SJSA1 (cell line): Measurements from ENCODE around the gene DHX36. TPM values are rescaled to one million over a fixed set of nuclear protein-coding genes. Genes with fewer than 3 reads are reported as not detected.
A peak's percentile ranks its signal among the peaks of the same experiment; 100 is the strongest.

Source experiments
- DNase-seq, 2 experiments: peaks; one replicate each; pipeline ENCODE4 v3.0.0-alpha.2; 2015 to 2020; ENCODE audit warnings: low spot score in 2 of 2, low read depth in 1 of 2
- H3K27ac ChIP-seq: fragments of 250-450 bp; sonication (Bioruptor Pico); 2 replicates; pipeline ENCODE4 v1.5.1; 2020; ENCODE audit warnings: mild to moderate bottlenecking, moderate library complexity
- H3K27me3 ChIP-seq: fragments of 250-450 bp; sonication (Bioruptor Pico); replicated peaks from 2 replicates; pipeline ENCODE4 v1.5.1; 2020; ENCODE audit warnings: mild to moderate bottlenecking, moderate library complexity
- H3K36me3 ChIP-seq: fragments of 250-450 bp; sonication (Bioruptor Pico); 2 replicates; pipeline ENCODE4 v1.5.1; 2020; ENCODE audit warnings: mild to moderate bottlenecking
- H3K4me1 ChIP-seq: fragments of 250-450 bp; sonication (Bioruptor Pico); replicated peaks from 2 replicates; pipeline ENCODE4 v1.6.1; 2021; ENCODE audit warnings: mild to moderate bottlenecking
- H3K4me3 ChIP-seq: fragments of 250-450 bp; sonication (Bioruptor Pico); 2 replicates; pipeline ENCODE4 v1.5.1; 2020; ENCODE audit warnings: mild to moderate bottlenecking
- H3K9me3 ChIP-seq: fragments of 250-450 bp; sonication (Bioruptor Pico); replicated peaks from 2 replicates; pipeline ENCODE4 v1.5.1; 2020; ENCODE audit warnings: mild to moderate bottlenecking
- total RNA-seq: library from RNA; depleted of rRNA; stranded (reverse); fragments of >200 nt; shearing (Covaris generic); gene quantifications from 2 replicates; pipeline ENCODE4 v1.2.3, GENCODE V29; 2014; rRNA removed

DHX36 gene
- 23.4 and 44.3 TPM in 2 replicates for total RNA-seq

GRCh38 chr3:154323891-154324738 lies at the start of gene DHX36:
Gene DHX36, minus strand, starts transcription at chr3:154324487. Its CDS starts 71 bp downstream, at chr3:154324416.
- peaks cover 15% of the 10 kb centered on the region for H3K36me3 ChIP-seq
- H3K27me3 ChIP-seq: no peaks in the 10 kb centered on the region
- H3K4me3 ChIP-seq: peak within 1 kb of the TSS; percentile 58
- peak; percentile 83 to 90 for DNase-seq
- peaks cover 17% of the 10 kb centered on the region for H3K4me1 ChIP-seq
- 0 out of 2 replicates have a peak, but pooled peaks cover 3% of the 10 kb centered on the region for H3K9me3 ChIP-seq
- H3K27ac ChIP-seq: peak within 1 kb of the TSS; percentile 87

GRCh38 chr3:154367221-154367620 lies 42.9 kb upstream of the DHX36 start:
- Histone ChIP-seq H3K36me3 (no peaks in the 10 kb centered on the region), H3K4me3 (no peak overlapping the region), H3K27me3 (no peaks in the 10 kb centered on the region), H3K9me3 (no peaks in the 10 kb centered on the region), H3K27ac (no peak overlapping the region), H3K4me1 (no peaks in the 10 kb centered on the region)
- no peak for DNase-seq

- Histone ChIP-seq H3K27ac (no peak overlapping the region), H3K36me3 (no peaks in the 10 kb centered on the region), H3K9me3 (no peaks in the 10 kb centered on the region), H3K4me1 (no peaks in the 10 kb centered on the region), H3K27me3 (no peaks in the 10 kb centered on the region), H3K4me3 (no peak overlapping the region)
- DNase-seq: no peak
These were observed 40.6 kb upstream of the DHX36 start for GRCh38 chr3:154364849-154365248.

- H3K27me3 ChIP-seq: no peaks in the 10 kb centered on the region
- no peaks in the 10 kb centered on the region for H3K36me3 ChIP-seq
- no peaks in the 10 kb centered on the region for H3K9me3 ChIP-seq
- no peaks in the 10 kb centered on the region for H3K4me1 ChIP-seq
- no peak for DNase-seq
- H3K4me3 ChIP-seq: no peak overlapping the region
- H3K27ac ChIP-seq: no peak overlapping the region
These were observed 36.8 kb upstream of the DHX36 start for GRCh38 chr3:154361099-154361498.

- Histone ChIP-seq H3K27me3 (no peaks in the 10 kb centered on the region), H3K36me3 (no peaks in the 10 kb centered on the region), H3K9me3 (no peaks in the 10 kb centered on the region)
These were observed 31.7 kb upstream of the DHX36 start for GRCh38 chr3:154356009-154356408.

GRCh38 chr3:154349223-154349622 lies 24.9 kb upstream of the DHX36 start:
- H3K27ac ChIP-seq: no peak overlapping the region
- H3K4me3 ChIP-seq: no peak overlapping the region

More at GRCh38 chr3:154356009-154356408, 31.7 kb upstream of the DHX36 start:
- Histone ChIP-seq H3K4me3 (no peak overlapping the region), H3K27ac (no peak overlapping the region), H3K4me1 (no peaks in the 10 kb centered on the region)
- no peak for DNase-seq

GRCh38 chr3:154345422-154346122 lies 21.3 kb upstream of the DHX36 start:
- H3K4me1 ChIP-seq: no peaks in the 10 kb centered on the region
- DNase-seq: no peak
- no peaks in the 10 kb centered on the region for H3K36me3 ChIP-seq
- no peak overlapping the region for H3K27ac ChIP-seq
- H3K9me3 ChIP-seq: no peaks in the 10 kb centered on the region
- no peaks in the 10 kb centered on the region; the same call in 1 of the 2 replicates for H3K27me3 ChIP-seq
- no peak overlapping the region for H3K4me3 ChIP-seq

More at GRCh38 chr3:154349223-154349622, 24.9 kb upstream of the DHX36 start:
- Histone ChIP-seq H3K27me3 (no peaks in the 10 kb centered on the region; the same call in 1 of the 2 replicates), H3K36me3 (no peaks in the 10 kb centered on the region), H3K9me3 (no peaks in the 10 kb centered on the region), H3K4me1 (no peaks in the 10 kb centered on the region)
- DNase-seq: no peak

GRCh38 chr3:154338570-154338969 lies 14.3 kb upstream of the DHX36 start:
- no peak overlapping the region for H3K27ac ChIP-seq

GRCh38 chr3:154338008-154338407 lies 13.7 kb upstream of the DHX36 start:
- Histone ChIP-seq H3K36me3 (no peaks in the 10 kb centered on the region), H3K4me1 (no peaks in the 10 kb centered on the region), H3K9me3 (no peaks in the 10 kb centered on the region), H3K4me3 (no peak overlapping the region), H3K27ac (no peak overlapping the region), H3K27me3 (peaks cover 14% of the 10 kb centered on the region; the same call in 1 of the 2 replicates)
- DNase-seq: no peak

More at GRCh38 chr3:154338570-154338969, 14.3 kb upstream of the DHX36 start:
- DNase-seq: no peak
- no peaks in the 10 kb centered on the region for H3K4me1 ChIP-seq
- H3K4me3 ChIP-seq: no peak overlapping the region
- no peaks in the 10 kb centered on the region for H3K36me3 ChIP-seq
- H3K9me3 ChIP-seq: no peaks in the 10 kb centered on the region
- peaks cover 14% of the 10 kb centered on the region; the same call in 1 of the 2 replicates for H3K27me3 ChIP-seq

GRCh38 chr3:154334973-154335420 lies 10.7 kb upstream of the DHX36 start:
- Histone ChIP-seq H3K9me3 (no peaks in the 10 kb centered on the region), H3K4me3 (no peak overlapping the region), H3K27me3 (peaks cover 14% of the 10 kb centered on the region; the same call in 1 of the 2 replicates), H3K36me3 (no peaks in the 10 kb centered on the region), H3K4me1 (no peaks in the 10 kb centered on the region), H3K27ac (no peak overlapping the region)
- DNase-seq: peak in 1 of 2 experiments; percentile 10

GRCh38 chr3:154327871-154328270 lies 3.6 kb upstream of the DHX36 start:
- peaks cover under 1% of the 10 kb centered on the region; the same call in 1 of the 2 replicates for H3K36me3 ChIP-seq
- H3K27ac ChIP-seq: no peak overlapping the region
- H3K9me3 ChIP-seq: 0 out of 2 replicates have a peak, but pooled peaks cover 3% of the 10 kb centered on the region
- peaks cover 9% of the 10 kb centered on the region for H3K4me1 ChIP-seq
- DNase-seq: no peak
- H3K4me3 ChIP-seq: no peak overlapping the region
- no peaks in the 10 kb centered on the region for H3K27me3 ChIP-seq

GRCh38 chr3:154324919-154325318 lies 632 bp upstream of the DHX36 start:
- Histone ChIP-seq H3K27me3 (no peaks in the 10 kb centered on the region), H3K27ac (peak overlapping the region; percentile 87), H3K4me3 (peak overlapping the region; percentile 58), H3K4me1 (peaks cover 17% of the 10 kb centered on the region), H3K36me3 (peaks cover 15% of the 10 kb centered on the region), H3K9me3 (0 out of 2 replicates have a peak, but pooled peaks cover 3% of the 10 kb centered on the region)
- no peak for DNase-seq

- no peak overlapping the region for H3K27ac ChIP-seq
- peaks cover 1% of the 10 kb centered on the region for H3K4me1 ChIP-seq
- no peaks in the 10 kb centered on the region for H3K27me3 ChIP-seq
- H3K4me3 ChIP-seq: no peak overlapping the region
- DNase-seq: no peak
- no peaks in the 10 kb centered on the region for H3K9me3 ChIP-seq
- H3K36me3 ChIP-seq: peaks cover 41% of the 10 kb centered on the region
These were observed 7.1 kb downstream of the DHX36 start for GRCh38 chr3:154316974-154317767.
